AG10803 (cell line): ENCODE results near the gene SLC13A1.

ENCODE experiments used
- DNase-seq: peaks from one replicate; pipeline ENCODE4 v3.0.0; 2010; ENCODE audit warnings: low read depth
- H3K4me3 ChIP-seq: 2 replicates; pipeline ENCODE4 v1.5.1; 2011; ENCODE audit warnings: mild to moderate bottlenecking, low read length, control low read depth
- CTCF ChIP-seq: conservative IDR thresholded peaks from 2 replicates; pipeline ENCODE4 v1.5.1; 2011; ENCODE audit warnings: mild to moderate bottlenecking, low read length, control low read depth, inconsistent platforms

The SLC13A1 gene

DNA sequence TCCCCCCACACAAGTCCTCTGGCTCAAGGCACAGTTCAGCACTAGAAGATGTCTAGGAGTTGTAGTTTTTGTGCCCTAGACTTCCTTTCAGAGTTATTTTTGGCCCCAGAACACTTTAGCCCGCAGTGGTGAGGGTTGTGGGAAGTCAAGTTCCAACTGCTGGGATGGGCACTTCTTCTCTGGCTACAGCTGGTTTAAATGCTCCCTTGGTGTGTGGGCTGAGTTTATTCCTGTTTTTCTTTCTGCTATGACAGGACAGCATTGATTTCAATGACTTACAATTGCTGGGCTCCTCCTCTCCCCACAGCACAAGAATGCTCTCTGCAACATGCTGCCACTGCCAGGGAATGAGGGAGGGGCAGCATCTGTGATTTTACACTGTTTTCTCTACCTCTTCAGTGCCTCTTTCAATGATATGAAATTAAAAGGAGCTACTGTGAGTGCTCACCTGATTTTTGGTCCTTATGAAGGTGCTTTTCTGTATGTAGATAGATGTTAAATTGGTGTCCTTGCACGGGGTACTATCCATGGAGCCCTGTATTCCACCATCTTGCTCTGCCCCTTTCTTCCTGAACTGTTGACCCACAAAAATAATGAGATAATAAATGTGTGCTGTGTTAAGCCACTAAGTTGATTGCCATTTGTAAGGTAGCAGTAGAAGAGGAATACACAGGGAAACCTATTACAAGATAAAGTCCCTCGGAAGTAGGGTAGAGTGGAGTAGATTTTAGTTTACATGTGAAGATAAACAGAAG is 56.3 kb downstream of the SLC13A1 start:
- no peak for TF ChIP-seq CTCF
- no peak for DNase-seq
- H3K4me3 ChIP-seq = no peak overlapping the region

GRCh38 chr7:123140561-123140960 is 59.2 kb downstream of the SLC13A1 start:
- no peak for TF ChIP-seq CTCF
- DNase-seq = no peak
- H3K4me3 ChIP-seq = no peak overlapping the region

GRCh38 chr7:123135960-123136359 is 63.8 kb downstream of the SLC13A1 start:
- no peak for TF ChIP-seq CTCF
- DNase-seq = no peak
- no peak overlapping the region for H3K4me3 ChIP-seq

DNA sequence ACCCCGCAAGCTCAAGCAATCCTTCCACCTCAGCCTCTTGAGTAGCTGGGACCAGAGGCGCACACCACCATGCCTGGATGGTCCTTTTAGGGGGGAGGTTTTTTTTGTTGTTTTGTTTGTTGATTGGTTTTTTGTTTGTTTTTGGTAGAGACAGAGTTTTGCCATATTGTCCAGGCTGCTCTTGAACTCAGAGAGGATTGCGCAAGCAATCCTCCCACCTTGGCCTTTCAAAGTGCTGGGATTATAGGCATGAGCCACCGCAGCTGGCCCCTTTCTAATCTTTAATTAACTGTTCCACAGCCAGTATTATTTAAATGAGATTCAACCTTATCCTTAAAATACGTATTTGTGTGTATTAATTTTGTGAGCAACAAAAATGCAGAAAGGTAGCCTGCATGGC is 65.8 kb downstream of the SLC13A1 start:
- DNase-seq = no peak
- H3K4me3 ChIP-seq = no peak overlapping the region
- TF ChIP-seq CTCF = no peak

DNA sequence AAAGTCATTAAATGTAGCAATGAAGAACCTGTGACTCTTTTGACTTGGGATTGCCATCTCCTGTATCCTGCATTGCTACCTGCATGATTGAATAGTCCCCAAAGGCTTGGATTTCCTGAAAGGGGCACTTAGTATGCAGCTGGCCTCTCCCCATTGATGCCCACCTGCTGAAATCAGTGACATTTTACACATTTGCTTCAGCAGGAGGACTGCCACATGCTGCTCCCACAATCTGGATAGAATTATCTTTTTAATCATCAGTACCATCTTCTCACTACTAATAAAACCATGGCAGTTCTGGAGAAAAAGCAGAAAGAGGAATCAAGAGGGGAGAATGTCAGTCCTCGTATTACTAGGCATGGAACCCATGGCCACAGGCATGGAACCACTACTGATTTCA is 67.8 kb downstream of the SLC13A1 start:
- no peak overlapping the region for H3K4me3 ChIP-seq
- no peak for DNase-seq
- TF ChIP-seq CTCF = no peak

GRCh38 chr7:123131556-123131955 is 68.2 kb downstream of the SLC13A1 start:
- no peak for DNase-seq
- H3K4me3 ChIP-seq = no peak overlapping the region
- no peak for TF ChIP-seq CTCF

DNA sequence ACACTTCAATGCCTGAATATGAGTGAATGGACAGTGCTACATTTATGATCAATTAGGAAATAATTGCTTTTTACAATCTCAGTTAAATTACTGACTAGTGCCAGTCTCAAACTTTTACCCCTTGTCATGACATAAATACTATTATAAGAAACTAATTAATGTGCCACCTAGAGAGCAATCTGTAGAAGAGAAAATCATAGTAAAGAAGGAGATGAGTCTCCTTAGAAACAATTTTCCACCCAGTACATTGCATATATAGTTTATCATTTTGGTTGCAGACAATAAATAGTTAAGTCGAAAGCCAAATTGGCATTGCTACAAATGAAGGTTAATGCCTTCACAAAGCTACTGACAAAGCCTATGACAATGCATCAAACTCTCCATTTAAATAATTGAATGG is 68.6 kb downstream of the SLC13A1 start:
- TF ChIP-seq CTCF = 0 out of 2 replicates have a peak, but pooled peaks have one; percentile 11

More for the DNA sequence above, 68.6 kb downstream of the SLC13A1 start:
- no peak overlapping the region for H3K4me3 ChIP-seq
- no peak for DNase-seq
